ENCODE data around the gene PEBP1.
"Not testable (repeated sequence)": the region's sequence is repeated elsewhere in the genome, so short reads cannot be mapped to it uniquely, and the experiment has no call there.

The PEBP1 gene

GRCh38 chr12:118127867-118128266 lies 8.1 kb upstream of the PEBP1 start:
- intact Hi-C loops (cut with DNase I), result no loop called here

GRCh38 chr12:118129436-118129835 lies 6.5 kb upstream of the PEBP1 start:
- intact Hi-C loops (cut with DNase I); DNase-seq: not testable (repeated sequence)

More at GRCh38 chr12:118127867-118128266, 8.1 kb upstream of the PEBP1 start:
- no peak for DNase-seq

- intact Hi-C loops (cut with DNase I), result loop anchor here (5.0 kb wide), 1 partner anchor 51 kb away; no protein-coding TSS in a partner anchor
- peak; percentile 24 to 91 (median 50) for DNase-seq
Measured at GRCh38 chr12:118136559-118137003, 657 bp downstream of the PEBP1 start.

- intact Hi-C loops (cut with DNase I), result loop anchor here (5.0 kb wide), 1 partner anchor 50 kb away; no protein-coding TSS in a partner anchor
- DNase-seq, result no peak
Measured at GRCh38 chr12:118137148-118137678, 1.3 kb downstream of the PEBP1 start.

GRCh38 chr12:118140825-118141224 lies 4.9 kb downstream of the PEBP1 start:
- no peak for DNase-seq
- intact Hi-C loops (cut with DNase I), result no loop called here

- intact Hi-C loops (cut with DNase I), result no loop called here
Measured at GRCh38 chr12:118144499-118144898, 8.6 kb downstream of the PEBP1 start.

GRCh38 chr12:118145113-118145797 lies 9.3 kb downstream of the PEBP1 start:
- intact Hi-C loops (cut with DNase I), result no loop called here
- DNase-seq, result peak in 1 of 10 donors; percentile 43

More at GRCh38 chr12:118144499-118144898, 8.6 kb downstream of the PEBP1 start:
- peak in 2 of 10 donors; percentile 35 to 53 for DNase-seq

GRCh38 chr12:118145798-118146156 lies 9.9 kb downstream of the PEBP1 start:
- no peak for DNase-seq

GRCh38 chr12:118148287-118148686 lies 12.4 kb downstream of the PEBP1 start:
- intact Hi-C loops (cut with DNase I), result no loop called here
- no peak for DNase-seq

More at GRCh38 chr12:118145798-118146156, 9.9 kb downstream of the PEBP1 start:
- intact Hi-C loops (cut with DNase I), result no loop called here

GRCh38 chr12:118150625-118151024 lies 14.7 kb downstream of the PEBP1 start:
- DNase-seq, result no peak
- intact Hi-C loops (cut with DNase I), result no loop called here

- DNase-seq, result no peak
- intact Hi-C loops (cut with DNase I), result no loop called here
Measured at GRCh38 chr12:118151755-118152154, 15.8 kb downstream of the PEBP1 start.

GRCh38 chr12:118160536-118160935 lies 24.6 kb downstream of the PEBP1 start:
- intact Hi-C loops (cut with DNase I), result no loop called here

GRCh38 chr12:118164798-118165486 lies 29.0 kb downstream of the PEBP1 start:
- peak in 4 of 10 donors; percentile 29 to 83 (median 52) for DNase-seq
- intact Hi-C loops (cut with DNase I), result no loop called here

More at GRCh38 chr12:118160536-118160935, 24.6 kb downstream of the PEBP1 start:
- no peak for DNase-seq

- intact Hi-C loops (cut with DNase I), result no loop called here
- DNase-seq, result no peak
Measured at GRCh38 chr12:118166946-118167345, 31.0 kb downstream of the PEBP1 start.

GRCh38 chr12:118175823-118176447 lies 40.0 kb downstream of the PEBP1 start:
- DNase-seq, result no peak
- intact Hi-C loops (cut with DNase I), result no loop called here

GRCh38 chr12:118183155-118183554 lies 47.2 kb downstream of the PEBP1 start:
- DNase-seq, result no peak
- intact Hi-C loops (cut with DNase I), result no loop called here

- DNase-seq, result no peak
- intact Hi-C loops (cut with DNase I), result no loop called here
Measured at GRCh38 chr12:118183711-118184110, 47.8 kb downstream of the PEBP1 start.

GRCh38 chr12:118185602-118186397 lies 49.9 kb downstream of the PEBP1 start:
- no peak for DNase-seq
- intact Hi-C loops (cut with DNase I), result loop anchor here (5.0 kb wide), 1 partner anchor 48 kb away; the partner anchor contains the start of gene PEBP1

GRCh38 chr12:118187751-118188435 lies 52.0 kb downstream of the PEBP1 start:
- intact Hi-C loops (cut with DNase I), result loop anchor here (5.0 kb wide), 1 partner anchor 51 kb away; the partner anchor contains the start of gene PEBP1
- no peak for DNase-seq

Data from posterior cingulate gyrus (tissue), 11 donors.